8988T (cell line): ENCODE results near the gene C1orf174.

ENCODE experiments used
- DNase-seq: peaks from one replicate; pipeline ENCODE4 v3.0.0; 2011

C1orf174 gene

DNA sequence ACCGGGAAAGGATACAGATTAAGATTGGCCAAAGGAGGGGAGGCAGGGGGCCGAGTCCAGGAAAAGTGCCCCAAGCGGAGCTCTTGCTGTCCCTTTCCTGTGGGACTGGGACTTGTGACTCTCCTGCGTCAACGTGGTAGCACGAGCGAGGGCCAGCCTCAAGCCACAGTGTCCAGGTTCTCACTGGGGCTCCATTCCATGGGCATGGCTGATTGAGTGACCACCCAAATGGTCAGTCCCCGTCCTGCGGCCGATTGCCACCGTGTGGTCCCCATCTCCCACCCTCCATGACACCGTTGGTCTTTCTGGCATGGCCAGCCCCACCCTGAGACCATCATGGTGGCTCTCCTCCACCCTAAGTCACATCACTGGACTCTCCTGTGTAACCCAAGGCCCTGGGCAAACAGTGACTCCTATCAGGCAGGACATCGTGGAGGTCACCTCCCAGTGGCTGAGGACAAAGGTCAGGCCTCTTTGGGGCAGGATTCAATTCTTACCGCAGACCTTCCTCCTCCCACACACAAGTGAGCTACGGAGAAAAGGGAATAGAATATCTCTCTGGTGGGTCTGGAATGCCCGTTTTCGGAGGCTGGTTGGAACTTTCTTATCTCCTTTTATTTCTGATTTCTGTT is 8.9 kb upstream of the C1orf174 start:
- no peak for DNase-seq

DNA sequence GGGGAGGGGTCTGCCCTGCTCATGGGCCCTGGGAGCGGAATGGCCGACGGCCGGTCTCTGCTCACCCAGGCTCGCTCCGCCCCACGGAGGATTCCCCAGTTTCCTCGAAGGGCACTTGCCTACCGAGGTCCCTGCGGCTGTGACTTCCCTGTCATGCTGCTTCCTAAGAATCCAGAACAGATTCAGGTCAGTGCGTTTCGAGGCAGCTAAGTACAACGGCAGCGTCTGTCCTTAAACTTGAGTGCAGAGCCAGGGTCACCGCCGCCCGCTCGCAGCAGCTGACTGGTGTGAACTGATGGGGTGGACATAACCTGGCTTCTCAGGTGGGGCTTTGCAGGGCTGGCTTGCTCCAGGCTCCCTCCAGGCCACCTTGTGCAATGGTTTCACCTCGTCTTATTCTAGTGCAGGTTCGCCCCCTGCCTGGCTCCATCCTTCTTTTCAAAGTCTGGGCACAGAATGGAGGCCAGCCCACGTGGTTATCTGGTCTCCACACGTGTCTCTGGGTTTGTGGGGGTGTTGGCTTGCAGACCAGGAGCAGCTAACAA is 7.6 kb upstream of the C1orf174 start:
- no peak for DNase-seq

DNA sequence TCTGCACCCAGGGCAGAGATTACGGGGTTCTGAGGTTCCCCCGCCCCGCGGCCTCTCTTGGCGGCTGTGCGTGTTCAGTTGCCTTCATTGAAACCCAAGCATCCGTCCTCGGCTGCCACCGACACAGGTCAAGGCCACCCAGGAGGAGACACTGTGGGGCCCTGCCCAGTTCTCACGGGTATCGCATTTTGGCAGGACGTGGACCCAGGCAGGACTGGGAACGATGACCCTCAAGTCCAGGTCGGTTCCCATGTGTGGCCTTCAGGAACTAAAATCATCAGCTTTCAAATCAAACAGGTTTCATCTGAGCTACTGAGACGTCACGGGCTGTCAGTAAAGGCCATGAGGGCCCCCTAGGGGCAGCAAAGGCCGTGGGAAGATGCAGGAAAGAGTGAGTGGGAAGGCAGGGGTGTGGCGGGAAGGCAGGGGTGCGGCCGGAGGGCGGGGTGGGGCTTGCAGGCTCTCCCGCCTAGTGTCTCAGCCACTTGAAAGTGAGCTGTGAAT is 7.0 kb upstream of the C1orf174 start:
- no peak for DNase-seq

- DNase-seq, result no peak
Measured at GRCh38 chr1:3906672-3907020, 6.6 kb upstream of the C1orf174 start.

GRCh38 chr1:3905953-3906671 is 6.0 kb upstream of the C1orf174 start:
- no peak for DNase-seq

DNA sequence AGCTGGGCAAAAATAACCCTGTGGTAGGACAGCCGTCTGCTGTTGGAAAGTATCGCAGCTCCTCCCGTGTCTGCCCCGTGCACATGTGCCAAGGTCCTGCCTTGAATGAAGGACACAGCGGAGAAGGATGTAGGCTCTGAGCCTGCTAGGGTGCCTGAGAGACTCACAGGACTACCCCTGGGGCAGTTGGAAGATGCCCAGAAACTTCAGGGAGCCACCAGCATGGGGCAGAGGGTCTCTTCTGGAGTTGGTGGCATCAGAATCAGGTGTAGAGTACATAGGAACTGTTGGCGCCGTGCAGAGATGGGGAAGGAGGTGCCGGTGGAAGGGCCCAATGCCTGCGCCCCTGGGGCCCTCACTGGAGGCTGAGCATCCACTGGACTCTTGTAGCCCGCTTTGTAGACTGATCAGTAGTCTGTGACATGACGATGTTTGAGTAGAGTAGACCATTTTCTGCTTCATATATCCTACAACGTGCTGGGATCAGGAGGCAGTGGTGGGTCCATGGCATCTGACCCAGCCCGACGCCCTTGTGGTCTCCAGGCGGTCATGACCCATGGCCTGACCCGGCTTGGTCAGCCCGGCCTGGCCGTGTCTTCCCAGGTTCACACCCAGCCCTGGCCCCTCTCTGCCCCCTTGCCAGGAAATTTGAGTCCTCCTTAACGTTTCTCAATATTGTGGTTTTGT is 5.3 kb upstream of the C1orf174 start:
- no peak for DNase-seq

- no peak for DNase-seq
Measured at GRCh38 chr1:3904843-3905185, 4.7 kb upstream of the C1orf174 start.

DNA sequence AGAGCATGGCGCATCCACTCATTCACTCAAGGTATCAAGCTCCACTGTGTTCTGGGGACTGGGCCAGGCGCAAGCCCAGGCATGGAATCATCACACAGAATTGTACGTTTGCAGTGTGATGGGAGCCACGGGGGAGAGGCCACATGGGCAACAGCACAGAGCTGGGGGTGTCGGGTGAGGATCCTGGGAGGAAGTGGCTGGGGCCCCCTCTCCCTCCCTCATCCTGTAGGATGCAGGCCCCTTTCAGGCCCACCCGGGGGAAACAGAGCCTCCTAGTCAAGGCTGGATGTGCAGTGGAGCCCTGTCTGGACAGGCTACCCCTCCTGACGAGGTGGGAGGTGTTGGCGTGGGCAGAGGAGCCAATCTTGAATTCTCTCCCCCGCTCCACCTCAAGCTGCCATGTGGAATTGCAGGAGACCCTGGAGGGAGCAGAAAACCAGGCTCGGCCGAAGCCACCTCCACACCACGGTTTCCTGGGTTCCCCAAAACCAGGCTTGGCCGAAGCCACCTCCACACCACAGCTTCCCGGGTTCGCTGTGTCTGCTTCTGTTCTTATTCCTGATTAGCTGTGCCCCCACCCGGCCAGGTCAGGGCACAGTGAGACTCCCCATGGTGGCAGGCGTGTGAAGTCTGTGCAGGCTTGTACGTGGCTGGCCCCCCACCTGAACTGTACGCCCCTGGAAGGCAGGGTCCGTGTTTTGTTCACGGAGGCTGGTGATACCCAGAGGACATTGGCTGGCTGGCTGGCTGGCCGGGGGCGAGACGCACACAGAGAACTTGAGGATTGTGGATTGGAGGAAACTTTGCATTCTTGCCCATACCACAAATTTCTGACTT is 4.2 kb upstream of the C1orf174 start:
- no peak for DNase-seq

DNA sequence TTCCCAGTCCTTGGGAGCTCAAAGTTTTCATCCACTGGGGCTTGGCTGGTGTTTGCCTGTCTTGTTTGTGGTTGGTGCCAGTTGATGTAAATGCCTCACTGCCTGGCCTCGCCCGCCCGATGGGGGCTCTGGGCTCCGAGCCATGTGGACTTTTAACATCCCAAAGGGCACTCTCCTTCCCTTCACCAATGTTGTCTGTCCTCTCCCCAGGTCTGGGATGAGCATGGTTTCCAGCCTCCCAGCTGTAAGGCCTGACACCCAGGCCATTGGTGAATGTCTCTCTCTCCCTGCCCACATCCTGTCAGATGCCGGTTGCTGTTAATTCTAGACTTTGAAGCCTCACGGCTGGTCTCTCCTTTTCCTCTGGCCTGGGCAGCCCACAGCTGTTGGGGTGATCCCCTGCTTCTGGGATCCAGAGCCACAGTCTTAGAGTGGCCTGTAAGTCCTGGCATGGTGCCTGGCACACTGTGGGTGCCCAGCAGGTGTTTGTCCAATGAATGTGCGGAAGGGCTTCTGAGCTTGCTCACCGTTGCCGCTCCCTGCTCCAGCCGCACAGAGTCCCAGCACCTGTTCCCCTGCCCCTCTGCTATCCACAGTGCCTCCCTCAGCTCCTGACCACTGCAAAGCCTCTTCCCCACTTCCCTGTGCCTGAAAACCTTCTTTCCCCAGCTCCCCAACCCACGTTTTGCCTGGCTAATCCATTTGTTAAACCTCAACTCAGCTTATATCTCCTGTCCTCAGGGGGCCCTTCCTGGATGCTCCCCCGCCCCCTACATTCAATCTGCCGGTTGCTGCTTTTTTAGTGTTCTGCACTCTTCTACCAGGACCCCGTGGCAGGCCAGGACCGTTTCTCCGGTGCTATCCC is 3.3 kb upstream of the C1orf174 start:
- DNase-seq, result no peak

DNA sequence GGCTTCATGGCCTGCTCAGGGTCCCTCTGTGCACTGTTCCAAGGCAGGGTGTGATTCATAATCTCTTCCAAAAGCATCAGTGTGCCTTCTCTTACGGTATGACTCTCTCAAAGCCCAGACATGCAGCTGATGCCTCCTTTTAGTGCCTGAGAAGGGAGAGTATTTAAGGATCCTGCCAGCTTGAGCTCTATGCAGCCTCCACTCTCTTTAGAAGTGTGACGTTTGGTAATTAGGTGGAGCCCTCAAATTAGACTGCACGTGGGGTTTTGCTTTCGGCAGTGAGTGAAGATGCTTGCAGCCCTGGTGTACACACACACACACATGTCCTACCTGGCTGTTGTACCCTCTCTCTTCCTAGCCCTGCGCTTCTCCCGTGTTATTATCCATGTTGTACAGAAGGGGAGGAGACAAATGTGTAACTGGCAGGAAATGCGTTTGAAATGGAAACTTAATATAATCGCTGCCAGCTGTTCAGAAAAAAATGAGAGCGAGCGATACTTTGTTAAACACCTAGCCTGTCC is 2.6 kb upstream of the C1orf174 start:
- DNase-seq, result no peak

DNA sequence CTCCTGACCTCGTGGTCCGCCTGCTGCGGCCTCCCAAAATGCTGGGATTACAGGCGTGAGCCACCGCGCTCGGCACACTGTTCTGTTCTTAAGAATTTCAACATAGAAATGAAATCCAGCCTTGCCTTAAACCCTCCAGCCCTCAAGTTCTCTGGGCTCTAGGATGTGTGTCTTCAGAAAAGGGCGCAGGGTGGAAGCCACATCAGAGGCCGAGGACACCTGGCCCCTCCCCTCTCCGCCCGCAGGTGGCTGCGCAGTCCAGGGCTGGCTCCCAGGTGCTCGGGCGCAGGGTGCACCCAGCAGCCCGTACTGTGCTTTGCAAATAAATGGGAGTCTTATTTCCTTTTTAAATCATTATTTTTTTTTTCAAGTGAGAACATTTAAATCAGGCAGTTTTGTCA is 2.0 kb upstream of the C1orf174 start:
- DNase-seq, result no peak

DNA sequence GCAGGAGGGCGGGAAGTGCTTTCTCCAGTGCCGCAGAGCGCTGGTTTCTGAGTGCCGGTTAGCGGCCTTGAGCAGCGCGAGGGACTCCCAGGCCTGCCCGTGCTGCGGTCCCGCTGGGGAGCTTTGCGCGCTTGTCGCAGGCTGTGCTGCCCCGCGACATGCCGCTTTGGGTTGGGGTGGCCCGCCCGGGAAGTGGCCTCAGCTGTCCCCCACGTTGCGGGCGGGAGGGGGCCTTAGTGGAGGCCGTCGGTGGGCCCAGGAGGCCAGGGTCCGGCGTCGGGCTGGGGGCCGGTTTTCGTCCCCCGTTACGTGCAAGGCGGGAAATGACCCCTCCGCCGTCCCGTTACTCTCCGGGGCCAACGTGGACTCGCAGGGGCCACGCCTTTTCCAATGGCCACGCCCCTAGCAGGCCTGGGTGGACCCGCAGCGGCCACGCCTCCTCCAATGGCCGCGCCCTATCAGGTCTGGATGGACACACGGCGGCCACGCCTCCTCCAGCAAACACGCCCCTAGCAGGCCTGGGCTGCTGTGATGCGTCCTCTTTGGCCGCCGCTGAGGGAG is 977 bp upstream of the C1orf174 start:
- DNase-seq, result peak; percentile 79

- DNase-seq, result no peak
Measured at GRCh38 chr1:3899754-3900149, 320 bp downstream of the C1orf174 start.

GRCh38 chr1:3898994-3899753 is 898 bp downstream of the C1orf174 start:
- no peak for DNase-seq

GRCh38 chr1:3898475-3898735 is 1.7 kb downstream of the C1orf174 start:
- no peak for DNase-seq

DNA sequence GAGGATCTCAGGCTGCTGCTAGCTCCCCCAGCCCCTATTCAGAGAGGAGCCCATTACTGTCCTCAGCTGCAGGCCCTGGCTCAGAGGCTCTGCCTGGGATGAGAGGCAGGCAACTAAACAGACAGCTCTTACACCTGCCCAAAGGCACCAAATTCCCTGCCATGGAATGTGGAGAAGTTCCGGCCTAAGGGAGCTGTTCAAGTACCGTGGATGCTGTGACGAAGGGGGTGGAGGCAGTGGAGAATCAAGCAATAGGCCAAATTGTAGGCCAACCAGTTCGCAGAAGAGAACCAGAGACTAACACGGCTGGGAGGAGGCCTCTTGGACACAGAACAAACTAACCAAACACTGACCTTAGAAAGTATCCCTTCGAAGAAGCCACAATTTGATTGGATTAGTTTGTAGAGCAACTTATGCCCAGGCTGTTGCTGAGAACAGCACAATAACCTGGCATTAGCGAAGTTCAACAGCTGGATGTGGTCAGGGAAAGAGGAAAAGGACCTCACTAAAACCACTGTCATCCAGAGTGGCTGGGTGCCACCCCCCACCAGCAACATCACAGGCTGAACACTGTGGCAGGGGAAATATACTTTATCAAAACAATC is 3.6 kb downstream of the C1orf174 start:
- no peak for DNase-seq

DNA sequence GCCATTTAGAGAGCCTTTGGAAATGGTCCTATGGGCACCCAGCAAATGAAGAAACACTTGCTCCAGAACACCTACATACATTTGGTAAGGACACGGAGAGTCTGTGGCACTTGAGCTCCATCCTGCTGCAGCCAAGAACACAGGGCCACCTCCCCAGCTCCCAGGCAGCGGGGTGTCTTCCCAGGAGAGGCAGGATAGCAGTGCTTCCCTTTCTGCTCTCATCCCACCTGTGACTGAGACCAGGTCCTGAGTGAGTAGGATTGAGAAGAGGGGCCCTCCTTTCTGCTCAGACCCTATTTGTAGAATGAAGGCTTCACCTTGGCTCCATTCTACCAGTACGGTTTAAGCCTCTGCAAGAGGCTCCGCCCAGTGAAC is 4.1 kb downstream of the C1orf174 start:
- no peak for DNase-seq

GRCh38 chr1:3895279-3895950 is 4.7 kb downstream of the C1orf174 start:
- no peak for DNase-seq

DNA sequence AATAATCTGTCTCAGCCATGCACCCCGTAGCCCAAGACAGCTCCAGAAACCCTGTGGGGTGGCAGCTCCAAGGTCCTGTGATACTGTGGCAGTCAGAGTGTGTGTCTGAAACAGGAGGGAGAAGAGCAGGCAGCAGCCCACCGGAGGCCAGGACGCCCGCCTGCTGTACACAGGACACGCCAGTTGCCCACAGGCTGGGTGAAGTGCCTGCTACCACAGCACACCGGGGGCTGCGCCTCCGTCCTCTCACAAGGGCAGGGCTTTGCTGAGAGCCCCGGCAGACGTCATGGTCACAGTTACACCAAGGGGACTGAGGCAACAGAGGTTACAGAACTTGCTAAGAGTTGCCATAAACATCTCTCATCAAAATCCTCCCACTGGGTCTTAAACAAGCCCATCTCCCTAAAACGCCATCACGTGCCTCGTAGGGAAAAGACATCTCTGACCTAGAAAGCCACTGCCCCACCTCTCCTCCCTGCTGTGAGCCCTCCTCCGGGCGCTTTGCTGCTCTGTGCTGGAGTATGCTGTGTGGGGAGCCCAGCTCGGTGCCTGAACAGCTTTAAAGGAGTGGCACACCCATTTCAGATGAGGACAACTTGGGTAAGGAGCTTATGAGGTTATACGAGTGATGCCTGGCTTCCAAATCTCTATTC is 5.3 kb downstream of the C1orf174 start:
- DNase-seq, result no peak
